Measurements from ENCODE around the gene SIM1.
A peak's percentile ranks its signal among the peaks of the same experiment; 100 is the strongest.

Gene SIM1

DNA sequence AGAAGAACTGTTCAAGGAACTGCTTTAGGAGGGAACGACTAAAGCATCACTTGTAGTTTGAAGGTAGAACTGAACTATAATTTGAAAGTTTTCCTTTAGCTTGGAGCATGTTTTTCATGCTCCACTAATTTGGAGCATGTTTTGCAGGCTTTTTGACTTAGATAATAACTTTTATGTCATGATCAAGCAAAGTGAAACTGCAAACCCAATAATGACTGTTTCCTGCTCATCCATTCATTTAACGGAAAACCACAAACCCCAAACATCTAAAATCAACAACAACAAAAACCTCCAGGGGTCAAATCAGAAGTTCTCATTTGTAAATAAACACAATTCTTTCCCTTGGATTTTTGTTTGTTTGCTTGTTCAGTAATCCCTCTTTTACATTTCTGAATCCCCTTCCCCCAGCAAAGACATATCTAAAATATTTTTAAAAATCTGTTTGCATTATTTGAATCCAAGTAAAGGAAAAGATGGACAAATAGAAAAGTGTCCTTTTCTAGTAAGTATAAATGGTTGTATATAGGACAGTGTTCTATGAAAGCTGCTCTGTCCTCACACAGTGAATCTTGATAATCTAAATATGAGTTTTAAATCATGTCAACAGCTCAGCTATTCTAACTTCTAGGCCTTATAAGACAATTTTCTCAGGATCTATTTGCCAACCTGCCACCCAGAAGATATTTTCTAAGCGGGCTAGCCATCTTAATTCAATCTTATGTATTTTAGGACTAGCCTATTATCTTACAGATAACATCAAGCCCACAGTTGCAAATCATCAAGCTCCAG lies 2.6 kb downstream of the SIM1 start:
- Histone ChIP-seq H3K27me3 (ENCODE audit: control insufficient read depth, insufficient read depth, low read length) (peaks cover 100% of the 10 kb centered on the region), H3K4me1 (ENCODE audit: control insufficient read depth, insufficient read depth, low read length) (peaks cover 56% of the 10 kb centered on the region), H3K4me3 (ENCODE audit: low read depth, low read length) (no peak overlapping the region), H3K27ac (ENCODE audit: low read depth, low read length) (no peak overlapping the region), H3K9ac (ENCODE audit: low read length) (no peak overlapping the region), H3K9me3 (ENCODE audit: control insufficient read depth, insufficient read depth, low read depth, low read length) (no peaks in the 10 kb centered on the region), H3K36me3 (ENCODE audit: control insufficient read depth, insufficient read depth, low read length) (no peaks in the 10 kb centered on the region)

DNA sequence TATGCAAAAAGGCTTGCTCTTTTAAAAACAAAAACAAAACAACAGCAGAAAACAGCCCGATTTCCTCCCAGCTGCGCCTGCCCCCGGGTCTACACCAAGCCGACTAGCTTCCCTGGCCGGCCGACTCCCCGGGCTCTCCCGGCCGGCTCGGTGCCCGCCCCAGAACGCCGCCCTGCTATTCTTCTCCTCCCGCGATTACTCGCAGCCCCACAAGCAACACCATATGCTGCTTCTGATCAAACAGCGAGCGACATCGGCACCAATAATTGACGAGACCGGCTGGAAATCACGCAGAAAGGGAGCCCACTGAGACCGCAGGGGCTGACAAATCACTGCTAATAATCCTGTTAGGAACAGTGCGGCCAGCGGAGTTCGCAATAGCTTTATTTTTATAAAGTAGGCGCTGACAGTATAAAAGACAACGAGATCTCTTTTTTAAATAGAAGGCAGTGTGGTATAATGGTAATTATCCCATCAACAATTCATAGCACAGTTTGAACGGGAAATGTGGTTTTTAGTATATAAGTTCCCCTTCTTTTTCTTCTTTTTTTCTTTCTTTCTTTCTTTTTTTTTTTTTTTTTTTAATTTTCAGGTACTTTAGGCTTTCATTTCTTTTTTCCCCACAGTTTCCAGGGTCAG lies 3.3 kb downstream of the SIM1 start:
- Histone ChIP-seq H3K9me3 (ENCODE audit: control insufficient read depth, insufficient read depth, low read depth, low read length) (no peaks in the 10 kb centered on the region), H3K9ac (ENCODE audit: low read length) (no peak overlapping the region), H3K27ac (ENCODE audit: low read depth, low read length) (no peak overlapping the region), H3K4me1 (ENCODE audit: control insufficient read depth, insufficient read depth, low read length) (peaks cover 56% of the 10 kb centered on the region), H3K36me3 (ENCODE audit: control insufficient read depth, insufficient read depth, low read length) (no peaks in the 10 kb centered on the region), H3K4me3 (ENCODE audit: low read depth, low read length) (peak overlapping the region; percentile 53), H3K27me3 (ENCODE audit: control insufficient read depth, insufficient read depth, low read length) (peaks cover 100% of the 10 kb centered on the region)

DNA sequence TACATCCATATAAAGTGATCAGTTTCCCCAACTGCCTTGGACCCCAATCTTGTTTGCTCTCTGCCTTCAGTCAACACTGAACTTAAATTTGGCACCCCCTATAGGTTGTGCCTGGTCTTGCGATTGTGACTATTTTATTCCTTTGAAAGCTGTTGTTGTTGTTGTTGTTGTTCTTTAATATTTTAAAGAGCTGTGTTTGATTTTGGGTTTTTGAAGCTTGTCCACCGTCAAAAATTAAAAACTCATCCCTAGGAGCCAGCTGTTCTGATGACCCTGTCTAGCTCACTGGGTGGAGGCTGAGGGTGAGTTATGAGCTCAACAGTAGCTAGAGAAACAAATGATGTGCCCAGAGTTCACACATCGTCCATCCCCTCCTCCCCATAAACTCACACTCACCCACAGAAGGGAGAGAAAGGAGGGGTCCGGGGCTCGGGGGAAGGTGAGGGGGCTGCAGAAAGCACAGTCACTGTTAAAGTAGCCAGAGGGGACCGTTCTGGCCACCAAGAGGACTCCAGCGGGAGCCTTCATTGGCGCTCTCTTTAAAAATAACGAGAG lies 4.0 kb downstream of the SIM1 start:
- no peaks in the 10 kb centered on the region for H3K9me3 ChIP-seq (ENCODE audit: control insufficient read depth, insufficient read depth, low read depth, low read length)
- peaks cover 55% of the 10 kb centered on the region for H3K4me1 ChIP-seq (ENCODE audit: control insufficient read depth, insufficient read depth, low read length)
- no peak overlapping the region for H3K27ac ChIP-seq (ENCODE audit: low read depth, low read length)
- peak overlapping the region; percentile 53 for H3K4me3 ChIP-seq (ENCODE audit: low read depth, low read length)
- H3K36me3 ChIP-seq (ENCODE audit: control insufficient read depth, insufficient read depth, low read length), result no peaks in the 10 kb centered on the region
- no peak overlapping the region for H3K9ac ChIP-seq (ENCODE audit: low read length)
- peaks cover 100% of the 10 kb centered on the region for H3K27me3 ChIP-seq (ENCODE audit: control insufficient read depth, insufficient read depth, low read length)

DNA sequence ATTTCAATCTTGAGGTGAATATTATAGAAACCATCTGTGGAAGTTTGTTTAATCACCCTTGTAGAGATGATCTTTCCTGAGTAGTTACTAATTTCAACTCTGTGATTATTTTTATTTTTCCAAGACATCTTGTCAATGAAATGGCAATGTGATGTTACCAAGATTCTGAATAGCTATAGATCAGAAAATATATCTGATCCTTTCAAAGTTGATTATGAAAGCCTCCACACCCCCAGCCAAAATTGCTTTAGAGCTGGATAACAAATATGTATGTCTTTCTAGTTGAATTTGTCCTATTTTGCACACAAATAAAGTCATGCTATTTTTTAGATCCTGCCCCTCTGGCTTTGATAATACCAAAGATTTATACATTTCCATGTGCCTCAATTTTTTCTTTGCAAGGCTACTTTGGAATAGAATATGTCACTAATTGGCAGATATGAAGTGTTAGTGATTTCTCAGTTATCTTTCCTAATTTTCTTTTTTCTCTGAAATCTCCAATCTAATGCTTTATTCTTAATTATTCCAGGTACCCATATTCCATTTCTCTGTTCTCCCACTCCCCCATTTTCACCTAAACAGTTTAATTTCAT lies 5.0 kb downstream of the SIM1 start:
- Histone ChIP-seq H3K36me3 (ENCODE audit: control insufficient read depth, insufficient read depth, low read length) (no peaks in the 10 kb centered on the region), H3K4me1 (ENCODE audit: control insufficient read depth, insufficient read depth, low read length) (peaks cover 57% of the 10 kb centered on the region), H3K27me3 (ENCODE audit: control insufficient read depth, insufficient read depth, low read length) (peaks cover 100% of the 10 kb centered on the region), H3K9ac (ENCODE audit: low read length) (no peak overlapping the region), H3K27ac (ENCODE audit: low read depth, low read length) (no peak overlapping the region), H3K4me3 (ENCODE audit: low read depth, low read length) (no peak overlapping the region), H3K9me3 (ENCODE audit: control insufficient read depth, insufficient read depth, low read depth, low read length) (no peaks in the 10 kb centered on the region)

DNA sequence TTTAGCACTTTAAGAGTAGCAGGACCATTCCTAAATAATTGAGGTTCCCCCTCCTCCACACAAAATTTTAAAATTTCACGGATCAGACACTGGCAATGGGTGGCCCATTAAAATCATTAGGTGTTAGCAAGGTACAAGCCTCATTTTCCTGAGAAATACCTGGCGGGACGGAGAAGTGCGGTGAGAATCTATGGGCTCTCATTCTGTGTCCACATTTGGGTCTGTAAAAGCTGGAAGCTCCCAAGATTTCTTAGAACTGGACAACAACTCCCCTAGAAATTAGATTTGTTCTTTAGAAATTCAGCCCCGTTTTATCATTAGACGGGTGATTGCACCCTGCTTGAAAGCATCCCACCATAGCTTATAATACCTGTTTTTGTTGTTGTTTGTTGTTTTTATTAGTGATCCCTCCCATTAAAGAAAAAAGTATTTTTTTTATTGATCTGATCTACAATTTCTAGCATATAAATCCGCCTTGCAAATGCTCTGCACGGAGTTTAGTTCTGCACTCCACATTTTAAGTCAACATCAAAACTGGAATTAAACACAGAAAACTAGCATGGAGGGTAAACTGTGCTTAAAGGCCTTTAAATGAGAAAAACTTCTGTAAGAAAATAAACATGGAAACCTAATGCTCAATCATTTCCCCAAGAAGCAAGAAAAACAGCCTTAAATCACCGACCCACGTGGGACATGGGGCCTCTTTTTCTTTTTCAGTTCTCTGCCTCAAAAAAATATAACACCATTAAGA lies 5.7 kb downstream of the SIM1 start:
- H3K4me3 ChIP-seq (ENCODE audit: low read depth, low read length), result peak overlapping the region; percentile 51

DNA sequence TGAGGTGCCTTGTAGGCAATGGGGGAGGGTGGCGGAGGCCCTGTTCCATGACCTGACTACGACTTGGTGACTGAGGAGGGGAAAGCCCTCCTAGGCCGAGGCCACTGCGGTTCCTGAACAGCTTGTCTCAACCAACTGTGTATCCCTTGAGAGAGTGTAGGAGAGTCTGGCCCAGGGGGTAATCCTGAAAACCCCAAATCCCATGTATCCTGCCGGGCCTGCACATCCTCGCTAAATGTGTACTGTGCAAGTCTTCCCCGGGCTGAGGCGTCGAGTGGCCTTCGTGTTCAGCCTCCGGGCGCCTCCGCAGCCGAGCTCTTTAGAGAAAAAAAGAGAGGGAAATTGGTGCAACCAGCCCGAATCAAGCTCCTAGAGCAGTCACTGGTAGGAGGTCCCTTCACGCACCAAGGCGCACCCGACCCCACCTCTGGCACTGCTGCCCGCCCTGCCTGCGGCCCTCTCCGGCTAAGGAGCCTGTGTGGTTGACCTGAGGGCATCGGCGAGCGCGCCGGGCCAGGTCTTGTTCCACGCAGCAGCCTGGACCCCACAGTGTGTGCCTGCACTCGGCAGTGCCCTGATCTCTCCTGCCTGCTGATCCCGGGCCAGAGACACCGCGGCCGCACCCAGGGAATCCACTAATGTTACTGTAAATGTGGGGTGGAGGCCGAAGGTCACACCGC lies 7.3 kb downstream of the SIM1 start:
- H3K27ac ChIP-seq (ENCODE audit: low read depth, low read length), result no peak overlapping the region
- H3K4me1 ChIP-seq (ENCODE audit: control insufficient read depth, insufficient read depth, low read length), result peaks cover 52% of the 10 kb centered on the region
- H3K4me3 ChIP-seq (ENCODE audit: low read depth, low read length), result peak overlapping the region; percentile 51
- H3K27me3 ChIP-seq (ENCODE audit: control insufficient read depth, insufficient read depth, low read length), result peaks cover 100% of the 10 kb centered on the region
- no peak overlapping the region for H3K9ac ChIP-seq (ENCODE audit: low read length)
- no peaks in the 10 kb centered on the region for H3K36me3 ChIP-seq (ENCODE audit: control insufficient read depth, insufficient read depth, low read length)
- H3K9me3 ChIP-seq (ENCODE audit: control insufficient read depth, insufficient read depth, low read depth, low read length), result no peaks in the 10 kb centered on the region

More for the DNA sequence above, 5.7 kb downstream of the SIM1 start:
- H3K9ac ChIP-seq (ENCODE audit: low read length), result no peak overlapping the region
- H3K36me3 ChIP-seq (ENCODE audit: control insufficient read depth, insufficient read depth, low read length), result no peaks in the 10 kb centered on the region
- H3K27ac ChIP-seq (ENCODE audit: low read depth, low read length), result no peak overlapping the region
- no peaks in the 10 kb centered on the region for H3K9me3 ChIP-seq (ENCODE audit: control insufficient read depth, insufficient read depth, low read depth, low read length)
- peaks cover 100% of the 10 kb centered on the region for H3K27me3 ChIP-seq (ENCODE audit: control insufficient read depth, insufficient read depth, low read length)
- H3K4me1 ChIP-seq (ENCODE audit: control insufficient read depth, insufficient read depth, low read length), result peaks cover 59% of the 10 kb centered on the region

DNA sequence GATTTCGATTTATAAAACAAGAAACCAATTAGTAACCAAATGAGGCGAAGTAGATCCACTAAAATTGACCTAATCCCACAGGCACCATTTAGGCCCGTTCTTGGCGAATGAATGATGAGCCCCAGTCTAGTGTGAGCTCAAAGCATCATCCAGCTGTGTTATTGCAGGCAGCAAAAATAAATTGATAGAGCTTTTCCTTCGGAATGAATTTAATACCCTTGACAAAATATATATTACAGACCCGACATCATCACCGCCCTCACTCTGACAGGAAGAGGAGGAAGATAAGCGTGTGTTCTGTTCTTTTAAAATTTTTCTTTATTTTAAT lies 7.8 kb downstream of the SIM1 start:
- no peaks in the 10 kb centered on the region for H3K36me3 ChIP-seq (ENCODE audit: control insufficient read depth, insufficient read depth, low read length)
- H3K4me1 ChIP-seq (ENCODE audit: control insufficient read depth, insufficient read depth, low read length), result peaks cover 50% of the 10 kb centered on the region
- H3K4me3 ChIP-seq (ENCODE audit: low read depth, low read length), result peak overlapping the region; percentile 50; the same call in 1 of the 2 replicates
- no peak overlapping the region for H3K9ac ChIP-seq (ENCODE audit: low read length)
- H3K27ac ChIP-seq (ENCODE audit: low read depth, low read length), result no peak overlapping the region
- peaks cover 100% of the 10 kb centered on the region for H3K27me3 ChIP-seq (ENCODE audit: control insufficient read depth, insufficient read depth, low read length)
- H3K9me3 ChIP-seq (ENCODE audit: control insufficient read depth, insufficient read depth, low read depth, low read length), result no peaks in the 10 kb centered on the region

DNA sequence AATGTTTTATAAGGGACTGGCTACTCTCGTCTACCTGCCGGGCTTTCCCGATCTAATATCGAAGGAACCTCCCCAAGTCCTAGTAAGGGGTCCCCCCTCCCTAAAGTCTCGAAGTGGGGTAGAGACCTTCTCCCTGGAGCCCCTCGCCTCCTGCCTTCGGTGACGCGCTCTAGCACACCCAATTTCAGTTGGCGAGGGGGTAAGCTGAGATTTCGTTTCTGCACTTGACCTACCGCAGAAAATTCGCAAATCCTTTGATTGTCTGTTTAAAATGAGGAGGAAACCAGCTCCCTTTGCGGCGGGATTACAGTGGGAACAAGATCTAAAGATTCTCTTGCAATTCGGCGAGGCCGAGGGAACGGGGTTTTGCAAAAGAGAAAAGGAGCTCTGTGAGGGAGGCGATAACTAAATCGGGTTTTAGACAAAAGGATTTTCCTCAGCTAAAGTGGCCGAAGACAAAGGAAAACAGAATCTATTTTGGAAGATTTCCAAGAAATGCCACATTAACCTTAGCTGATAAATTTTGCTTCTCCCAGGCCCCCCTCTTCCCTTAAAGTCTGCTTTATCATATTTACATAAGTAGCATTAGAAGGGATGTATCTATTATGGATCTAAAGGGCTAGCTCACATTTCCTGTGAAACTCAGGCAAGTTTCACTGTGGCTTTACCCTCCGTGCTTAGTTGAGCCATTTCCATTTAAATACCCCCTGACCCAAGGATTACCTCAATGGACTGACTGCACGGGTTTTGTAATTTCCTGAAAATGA lies 8.4 kb downstream of the SIM1 start:
- Histone ChIP-seq H3K27me3 (ENCODE audit: control insufficient read depth, insufficient read depth, low read length) (peaks cover 100% of the 10 kb centered on the region), H3K9me3 (ENCODE audit: control insufficient read depth, insufficient read depth, low read depth, low read length) (no peaks in the 10 kb centered on the region), H3K27ac (ENCODE audit: low read depth, low read length) (no peak overlapping the region), H3K9ac (ENCODE audit: low read length) (no peak overlapping the region), H3K4me3 (ENCODE audit: low read depth, low read length) (peak overlapping the region; percentile 50), H3K36me3 (ENCODE audit: control insufficient read depth, insufficient read depth, low read length) (no peaks in the 10 kb centered on the region), H3K4me1 (ENCODE audit: control insufficient read depth, insufficient read depth, low read length) (peaks cover 45% of the 10 kb centered on the region)

DNA sequence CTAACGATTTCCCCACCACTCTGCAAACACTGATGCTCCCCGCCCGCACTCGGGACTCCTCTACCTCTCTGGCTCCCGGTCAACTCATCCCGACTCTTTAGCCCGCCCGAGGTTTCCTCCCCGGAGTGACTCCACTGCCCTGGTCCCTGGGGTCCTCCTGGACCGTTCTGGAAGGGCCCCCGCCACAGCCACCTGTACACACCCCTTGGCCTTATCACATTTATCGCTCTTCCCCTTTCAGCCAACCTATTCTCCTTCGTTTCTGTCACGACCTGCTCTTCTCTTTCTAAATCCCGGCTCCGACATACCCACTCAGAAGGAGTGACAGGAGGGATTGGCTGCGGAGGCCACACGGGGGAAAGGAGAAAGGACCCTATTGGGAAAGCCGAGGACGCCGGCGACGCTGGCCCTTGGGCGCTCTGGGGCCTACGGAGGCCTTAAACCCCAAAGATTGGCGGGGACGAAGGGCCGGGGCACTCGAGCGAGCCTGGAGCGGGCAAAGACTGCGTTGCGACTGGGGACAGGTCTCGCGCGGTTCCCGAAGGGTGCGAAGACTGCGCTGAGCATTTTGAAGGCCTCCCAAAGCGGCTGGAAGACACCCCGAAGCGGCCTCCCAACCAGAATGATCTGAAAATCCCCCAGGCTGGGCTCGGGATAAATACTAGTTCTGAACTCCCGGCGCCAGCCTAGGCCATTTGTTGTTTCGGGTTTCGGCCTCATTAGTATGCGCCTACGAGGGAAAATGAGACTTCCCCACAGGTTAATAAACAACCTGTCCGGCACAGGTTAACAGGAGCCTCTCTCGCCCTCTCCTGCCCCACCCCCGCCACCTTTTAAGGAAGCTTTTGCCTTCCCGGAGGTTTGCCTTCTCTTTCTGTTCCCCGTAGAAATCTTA lies 9.2 kb downstream of the SIM1 start:
- Histone ChIP-seq H3K27me3 (ENCODE audit: control insufficient read depth, insufficient read depth, low read length) (peaks cover 100% of the 10 kb centered on the region), H3K27ac (ENCODE audit: low read depth, low read length) (no peak overlapping the region), H3K9ac (ENCODE audit: low read length) (no peak overlapping the region), H3K4me1 (ENCODE audit: control insufficient read depth, insufficient read depth, low read length) (peaks cover 41% of the 10 kb centered on the region), H3K4me3 (ENCODE audit: low read depth, low read length) (peak overlapping the region; percentile 50), H3K36me3 (ENCODE audit: control insufficient read depth, insufficient read depth, low read length) (no peaks in the 10 kb centered on the region), H3K9me3 (ENCODE audit: control insufficient read depth, insufficient read depth, low read depth, low read length) (no peaks in the 10 kb centered on the region)

Measured in HUES6 (cell line).